CD4-positive, alpha-beta T cell (primary cell): ENCODE data around the gene EZH1. TPM values are rescaled to one million over a fixed set of nuclear protein-coding genes. Genes with fewer than 3 reads are reported as not detected.

Experiments used
- ATAC-seq: fragments of 200-7000 bp; cut with Tn5 transposase; one replicate; pipeline ENCODE4 v1.10.0; 2022; ENCODE audit warnings: mild to moderate bottlenecking; ENCODE audit not compliant: poor library complexity
- CTCF ChIA-PET: fragments of 350-600 bp; sonication (Branson Sonifier 250); formaldehyde crosslinking; loops from one replicate; lab custom pipeline; 2021; ENCODE audit warnings: antibody characterized with exemption, inconsistent platforms; lab: Charles Lee
- POLR2A ChIA-PET: fragments of 350-600 bp; sonication (Branson Sonifier 250); formaldehyde crosslinking; loops from one replicate; lab custom pipeline; 2021; ENCODE audit warnings: antibody characterized with exemption, inconsistent platforms; lab: Charles Lee
- DNase-seq, 14 experiments: peaks; one replicate each; pipeline ENCODE4 v3.0.0-alpha.2; 2013 to 2020; ENCODE audit warnings: mixed read lengths in 2 of 14
- H3K27ac ChIP-seq, 2 donors: one replicate each; pipeline versions ENCODE4 v1.5.1 to v1.7.0; 2013; ENCODE audit warnings: low read length in 2 of 2, low read depth in 1 of 2, mild to moderate bottlenecking in 1 of 2
- H3K27me3 ChIP-seq, 2 experiments: 1 replicate in 1 of 2; 2 replicates in 1 of 2; pipeline versions ENCODE4 v1.6.1 to v1.7.0; 2013; ENCODE audit warnings: low read length in 2 of 2, control low read depth in 1 of 2, mild to moderate bottlenecking in 1 of 2, moderate library complexity in 1 of 2; ENCODE audit not compliant: insufficient read depth in 2 of 2, control insufficient read depth in 1 of 2
- H3K36me3 ChIP-seq: one replicate; pipeline ENCODE4 v1.6.1; 2013; ENCODE audit warnings: low read length, control low read depth; ENCODE audit not compliant: insufficient read depth
- H3K4me1 ChIP-seq: one replicate; pipeline ENCODE4 v1.6.1; 2013; ENCODE audit warnings: low read length, control low read depth; ENCODE audit not compliant: insufficient read depth
- H3K4me3 ChIP-seq: one replicate; pipeline ENCODE4 v1.5.1; 2013; ENCODE audit warnings: mild to moderate bottlenecking, low read length, moderate library complexity
- H3K9me3 ChIP-seq, 2 experiments: 1 replicate in 1 of 2; 2 replicates in 1 of 2; pipeline versions ENCODE4 v1.6.1 to v1.7.0; 2013; ENCODE audit warnings: low read length in 2 of 2, mild to moderate bottlenecking in 2 of 2, control low read depth in 1 of 2, moderate library complexity in 1 of 2; ENCODE audit not compliant: control insufficient read depth in 1 of 2, insufficient read depth in 1 of 2
- H3K27ac Mint-ChIP-seq: one replicate; pipeline ENCODE4 v1.8.0; 2020; ENCODE audit warnings: mixed read lengths
- H3K27me3 Mint-ChIP-seq: one replicate; pipeline ENCODE4 v1.8.0; 2021; ENCODE audit warnings: mixed read lengths
- H3K36me3 Mint-ChIP-seq: one replicate; pipeline ENCODE4 v1.8.0; 2021; ENCODE audit warnings: low read depth, mixed read lengths
- H3K4me1 Mint-ChIP-seq: one replicate; pipeline ENCODE4 v1.8.0; 2021; ENCODE audit warnings: low read depth, mixed read lengths
- H3K4me3 Mint-ChIP-seq: one replicate; pipeline ENCODE4 v1.8.0; 2020; ENCODE audit warnings: mild to moderate bottlenecking, mixed read lengths
- H3K9me3 Mint-ChIP-seq: one replicate; pipeline ENCODE4 v1.8.0; 2020; ENCODE audit warnings: mixed read lengths
- CTCF ChIP-seq: fragments of 200-600 bp; IDR thresholded peaks from one replicate; pipeline ENCODE4 v1.8.0; 2022; ENCODE audit warnings: antibody characterized with exemption, mild to moderate bottlenecking
- intact Hi-C, 2 experiments: fragments of 100-400 bp; cut with DNase I in 1 of 2; cut with micrococcal nuclease in 1 of 2; formaldehyde crosslinking; loops; one replicate each; pipeline versions ENCODE4 v1.15.1 to v1.9.0; 2023 to 2025; cut with DNase I, micrococcal nuclease
- total RNA-seq, 174 experiments: library from RNA in 2 of 174; stranded (reverse) in 2 of 174; gene quantifications; one replicate each; pipeline ENCODE4 v1.2.3 and lab custom pipeline; 2021 to 2026

Gene EZH1
- total RNA-seq, 2 experiments from 2014 or later = 73.3 to 76.1 TPM

GRCh38 chr17:42702446-42702845 lies 42.4 kb downstream of the EZH1 start:
- Histone ChIP-seq H3K9me3 (no peaks in the 10 kb centered on the region), H3K27me3 (no peaks in the 10 kb centered on the region), H3K4me1 (peaks cover 39% of the 10 kb centered on the region), H3K27ac (no peak overlapping the region), H3K36me3 (peaks cover 68% of the 10 kb centered on the region), H3K4me3 (no peak overlapping the region)
- Mint-ChIP-seq H3K4me1 (peaks cover 22% of the 10 kb centered on the region), H3K27me3 (no peaks in the 10 kb centered on the region), H3K36me3 (peaks cover 78% of the 10 kb centered on the region), H3K27ac (no peak overlapping the region), H3K9me3 (no peaks in the 10 kb centered on the region), H3K4me3 (no peak overlapping the region)
- intact Hi-C loops = no loop called here
- POLR2A ChIA-PET = no interaction called here
- DNase-seq (no peak), ATAC-seq (no peak)
- no peak for TF ChIP-seq CTCF
- CTCF ChIA-PET = no interaction called here

GRCh38 chr17:42700586-42701289 lies 44.1 kb downstream of the EZH1 start:
- DNase-seq (no peak), ATAC-seq (no peak)
- Histone ChIP-seq H3K4me3 (no peak overlapping the region), H3K4me1 (peaks cover 22% of the 10 kb centered on the region), H3K27me3 (no peaks in the 10 kb centered on the region), H3K36me3 (peaks cover 58% of the 10 kb centered on the region), H3K9me3 (no peaks in the 10 kb centered on the region), H3K27ac (no peak overlapping the region)
- no peaks in the 10 kb centered on the region for H3K9me3 Mint-ChIP-seq
- no peak for TF ChIP-seq CTCF
- H3K4me1 Mint-ChIP-seq = peaks cover 8% of the 10 kb centered on the region
- H3K36me3 Mint-ChIP-seq = peaks cover 65% of the 10 kb centered on the region
- CTCF ChIA-PET = no interaction called here
- POLR2A ChIA-PET = no interaction called here
- no peak overlapping the region for H3K27ac Mint-ChIP-seq
- no peak overlapping the region for H3K4me3 Mint-ChIP-seq
- intact Hi-C loops = no loop called here
- H3K27me3 Mint-ChIP-seq = no peaks in the 10 kb centered on the region

- no peak overlapping the region for H3K27ac Mint-ChIP-seq
- no peaks in the 10 kb centered on the region for H3K27me3 Mint-ChIP-seq
- peaks cover 53% of the 10 kb centered on the region for H3K36me3 Mint-ChIP-seq
- Histone ChIP-seq H3K27ac (no peak overlapping the region), H3K27me3 (no peaks in the 10 kb centered on the region), H3K4me1 (peaks cover 9% of the 10 kb centered on the region), H3K9me3 (no peaks in the 10 kb centered on the region), H3K36me3 (peaks cover 49% of the 10 kb centered on the region), H3K4me3 (no peak overlapping the region)
- intact Hi-C loops = no loop called here
- H3K4me3 Mint-ChIP-seq = no peak overlapping the region
- H3K4me1 Mint-ChIP-seq = peaks cover under 1% of the 10 kb centered on the region
- CTCF ChIA-PET = no interaction called here
- ATAC-seq (no peak), DNase-seq (no peak)
- TF ChIP-seq CTCF = no peak
- no peaks in the 10 kb centered on the region for H3K9me3 Mint-ChIP-seq
- POLR2A ChIA-PET = no interaction called here
These were observed 45.5 kb downstream of the EZH1 start for GRCh38 chr17:42699415-42699740.
